GM12878 (cell line): ENCODE data around the gene SMPD3.

Source experiments
- ATF2 ChIP-seq: IDR thresholded peaks from 2 replicates; pipeline ENCODE4 v1.6.1; 2012; ENCODE audit warnings: low read length, inconsistent platforms
- BHLHE40 ChIP-seq, 2 experiments: fragments of 450-650 bp in 1 of 2; IDR thresholded peaks; 2 replicates each; pipeline ENCODE4 v1.6.1; 2011 to 2017; ENCODE audit warnings: low read depth in 2 of 2, borderline replicate concordance in 1 of 2, improper control_type of control experiment in 1 of 2, low read length in 1 of 2, mild to moderate bottlenecking in 1 of 2
- CTCF ChIP-seq, 3 experiments: IDR thresholded peaks in 2 of 3; conservative IDR thresholded peaks in 1 of 3; 2 replicates each; pipeline ENCODE4 v1.5.1; 2011; ENCODE audit warnings: low read depth in 3 of 3, low read length in 3 of 3, mild to moderate bottlenecking in 3 of 3, control low read depth in 2 of 3, moderate library complexity in 2 of 3, inconsistent platforms in 1 of 3, mixed read lengths in 1 of 3; ENCODE audit not compliant: control insufficient read depth in 2 of 3, insufficient read depth in 1 of 3; ENCODE audit errors: extremely low read depth in 1 of 3

GRCh38 chr16:68434624-68435210, 13.6 kb downstream of the SMPD3 start:
- no peak for TF ChIP-seq ATF2
- TF ChIP-seq CTCF (IDR thresholded peaks at IDR 0.05 in 2 of 3, conservative IDR thresholded peaks at IDR 0.05 in 1 of 3; ENCODE audit: control insufficient read depth in 2 of 3, extremely low read depth in 1 of 3, insufficient read depth in 1 of 3, low read depth in 3 of 3, low read length in 3 of 3) = no peak
- TF ChIP-seq BHLHE40 (IDR thresholded peaks at IDR 0.05; ENCODE audit: borderline replicate concordance in 1 of 2, low read depth in 2 of 2, low read length in 1 of 2) = no peak
